Mucosa of rectum (tissue), 2 donors: ENCODE results near the gene KCTD1.

Source experiments
- H3K27ac ChIP-seq, 2 donors: one replicate each; pipeline ENCODE4 v1.7.0; 2013; ENCODE audit warnings: inconsistent platforms in 2 of 2, low read depth in 2 of 2, low read length in 2 of 2
- H3K27me3 ChIP-seq, 2 donors: one replicate each; pipeline ENCODE4 v1.7.0; 2013; ENCODE audit warnings: low read length in 2 of 2; ENCODE audit not compliant: control insufficient read depth in 2 of 2, insufficient read depth in 2 of 2
- H3K36me3 ChIP-seq, 2 donors: one replicate each; pipeline ENCODE4 v1.7.0; 2013; ENCODE audit warnings: low read length in 2 of 2; ENCODE audit not compliant: control insufficient read depth in 2 of 2, insufficient read depth in 2 of 2
- H3K4me1 ChIP-seq, 2 donors: one replicate each; pipeline ENCODE4 v1.7.0; 2013; ENCODE audit warnings: low read length in 2 of 2, mild to moderate bottlenecking in 1 of 2; ENCODE audit not compliant: control insufficient read depth in 2 of 2, insufficient read depth in 2 of 2
- H3K4me3 ChIP-seq, 2 donors: one replicate each; pipeline ENCODE4 v1.7.0; 2013; ENCODE audit warnings: low read length in 2 of 2
- H3K9ac ChIP-seq, 2 donors: one replicate each; pipeline ENCODE4 v1.7.0; 2013; ENCODE audit warnings: low read length in 2 of 2, low read depth in 1 of 2, mild to moderate bottlenecking in 1 of 2
- H3K9me3 ChIP-seq, 2 donors: one replicate each; pipeline ENCODE4 v1.7.0; 2013; ENCODE audit warnings: low read length in 2 of 2; ENCODE audit not compliant: control insufficient read depth in 2 of 2
- donor health status: healthy.
- donor health status: Normal muscosa, but diverticular disease.

KCTD1 gene

DNA sequence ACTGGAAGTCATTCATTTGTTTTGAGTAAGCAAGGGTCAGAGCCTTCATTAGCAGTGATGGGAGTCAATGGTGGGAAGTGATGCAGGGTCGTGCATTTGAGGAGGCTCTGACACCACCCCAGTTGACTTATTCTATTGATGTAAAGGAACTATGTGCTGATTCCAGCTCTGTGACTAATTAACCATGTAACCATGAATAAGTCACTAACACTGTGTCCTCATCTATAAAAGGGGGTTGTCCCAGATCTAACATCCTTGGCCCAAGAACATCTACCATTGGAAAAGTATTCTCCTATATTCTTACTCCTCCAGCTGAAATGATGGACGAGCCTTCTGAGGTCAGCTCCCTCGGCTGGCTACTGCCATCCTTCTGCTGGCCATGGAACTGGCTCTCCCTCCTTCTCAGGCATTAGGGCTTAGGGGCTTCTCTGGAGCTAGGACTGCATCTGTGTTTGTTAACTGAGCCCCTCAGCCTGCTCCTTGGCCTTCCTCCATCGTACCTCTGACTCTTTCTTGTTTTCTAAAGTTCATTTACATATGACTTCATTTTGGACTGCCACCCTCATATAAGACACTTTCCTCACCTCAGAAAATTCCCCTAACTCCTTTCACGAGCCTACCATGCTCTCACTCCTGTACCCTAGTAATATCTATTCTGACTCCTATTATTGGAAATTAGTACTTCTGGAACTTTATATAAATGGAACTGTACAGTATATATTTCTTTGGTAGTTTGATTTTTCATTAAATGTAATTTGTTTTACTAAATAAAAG, 115.5 kb downstream of the KCTD1 start:
- H3K4me1 ChIP-seq = no peaks in the 10 kb centered on the region
- no peak overlapping the region for H3K4me3 ChIP-seq
- H3K36me3 ChIP-seq = no peaks in the 10 kb centered on the region
- H3K9me3 ChIP-seq = no peaks in the 10 kb centered on the region
- no peaks in the 10 kb centered on the region for H3K27me3 ChIP-seq
- H3K27ac ChIP-seq = no peak overlapping the region
- H3K9ac ChIP-seq = no peak overlapping the region

DNA sequence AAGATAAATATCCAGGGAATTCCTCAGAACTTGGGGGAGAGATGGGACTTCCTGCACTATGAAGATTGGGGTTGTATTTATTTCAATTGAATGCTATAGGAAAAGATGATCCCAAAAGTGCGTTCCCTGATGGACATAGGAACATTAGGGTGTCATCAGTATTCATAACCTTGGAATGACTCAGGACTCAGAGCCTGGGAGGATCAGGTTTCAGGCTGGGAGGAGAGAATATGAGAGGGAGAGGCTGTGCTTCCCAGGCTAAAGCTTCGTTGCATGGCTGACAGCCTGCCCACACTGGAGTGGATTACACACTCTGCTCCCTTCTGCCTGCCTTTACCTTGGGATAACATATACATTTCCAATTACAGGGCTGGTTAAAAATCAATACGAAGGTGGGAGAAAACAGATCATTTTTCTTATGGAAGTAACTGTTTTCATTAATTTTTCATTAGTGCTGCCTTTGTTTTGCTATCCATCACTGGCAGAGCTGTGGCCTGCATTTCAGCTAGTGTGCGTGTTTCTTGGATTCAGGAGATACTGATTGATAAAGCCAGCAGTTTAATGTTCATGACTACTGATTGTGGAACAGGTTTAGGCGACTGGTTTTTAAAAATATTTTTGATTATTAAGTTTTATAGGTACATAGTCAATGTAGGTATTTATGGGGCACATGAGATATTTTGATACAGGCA, 118.7 kb downstream of the KCTD1 start:
- Histone ChIP-seq H3K9me3 (no peaks in the 10 kb centered on the region), H3K9ac (no peak overlapping the region), H3K27me3 (no peaks in the 10 kb centered on the region), H3K4me1 (no peaks in the 10 kb centered on the region), H3K27ac (no peak overlapping the region), H3K36me3 (no peaks in the 10 kb centered on the region), H3K4me3 (no peak overlapping the region)

DNA sequence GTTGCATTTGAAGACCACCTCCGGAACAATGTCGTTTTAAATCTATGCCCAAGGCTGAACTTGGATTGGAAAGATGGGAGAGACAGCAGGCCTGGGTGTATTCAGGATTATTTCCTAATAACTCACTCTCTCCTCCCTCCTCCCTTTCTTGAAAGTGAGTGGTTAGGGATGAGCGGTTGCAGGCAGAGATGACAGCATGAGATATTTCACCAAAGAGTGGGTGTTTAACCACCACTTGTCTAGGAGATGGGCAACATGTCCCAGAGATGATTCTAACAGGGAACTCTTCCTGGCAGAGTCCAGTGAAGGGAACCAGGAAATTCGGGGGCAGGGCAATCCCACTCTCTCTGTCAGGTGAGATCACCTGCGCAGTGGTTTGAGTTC, 123.2 kb downstream of the KCTD1 start:
- Histone ChIP-seq H3K27me3 (no peaks in the 10 kb centered on the region), H3K9ac (no peak overlapping the region), H3K4me3 (no peak overlapping the region), H3K4me1 (no peaks in the 10 kb centered on the region), H3K9me3 (no peaks in the 10 kb centered on the region), H3K27ac (no peak overlapping the region), H3K36me3 (no peaks in the 10 kb centered on the region)

DNA sequence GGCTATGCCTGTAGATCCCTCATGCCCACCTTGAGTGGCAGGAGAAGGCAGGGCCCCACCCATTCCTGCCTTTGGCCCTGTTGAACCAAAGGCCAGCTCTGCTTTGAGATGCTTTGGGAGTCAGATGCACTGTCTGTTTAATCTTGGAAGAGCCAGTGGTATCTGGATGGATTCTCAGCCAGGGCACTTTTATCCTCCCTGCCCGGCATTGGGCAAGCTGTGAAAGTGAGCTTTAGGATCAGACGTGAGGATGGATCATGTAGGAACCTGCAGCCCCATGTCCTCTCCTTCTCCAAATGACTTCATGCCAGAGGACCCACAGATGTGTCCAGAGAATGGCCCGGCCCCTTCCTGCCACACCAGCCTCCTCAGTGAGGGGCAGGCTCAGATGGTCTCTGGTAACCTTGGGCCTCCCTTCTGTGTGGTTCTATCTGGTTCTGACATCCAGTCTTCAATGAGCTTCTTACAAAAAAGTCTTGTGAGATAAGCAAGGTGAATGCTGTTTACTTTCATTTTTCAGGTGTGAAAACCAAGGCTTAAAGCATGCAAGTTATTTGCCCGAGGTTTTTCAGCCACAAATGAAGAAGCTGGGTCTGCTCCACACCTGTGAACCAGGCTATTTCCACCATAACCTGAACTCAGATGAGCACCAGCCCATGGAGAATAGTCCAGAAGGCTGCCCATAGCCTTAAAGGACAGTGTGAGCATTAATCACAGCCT, 123.8 kb downstream of the KCTD1 start:
- Histone ChIP-seq H3K9ac (no peak overlapping the region), H3K4me3 (no peak overlapping the region), H3K9me3 (no peaks in the 10 kb centered on the region), H3K27ac (no peak overlapping the region), H3K36me3 (no peaks in the 10 kb centered on the region), H3K27me3 (no peaks in the 10 kb centered on the region), H3K4me1 (no peaks in the 10 kb centered on the region)

DNA sequence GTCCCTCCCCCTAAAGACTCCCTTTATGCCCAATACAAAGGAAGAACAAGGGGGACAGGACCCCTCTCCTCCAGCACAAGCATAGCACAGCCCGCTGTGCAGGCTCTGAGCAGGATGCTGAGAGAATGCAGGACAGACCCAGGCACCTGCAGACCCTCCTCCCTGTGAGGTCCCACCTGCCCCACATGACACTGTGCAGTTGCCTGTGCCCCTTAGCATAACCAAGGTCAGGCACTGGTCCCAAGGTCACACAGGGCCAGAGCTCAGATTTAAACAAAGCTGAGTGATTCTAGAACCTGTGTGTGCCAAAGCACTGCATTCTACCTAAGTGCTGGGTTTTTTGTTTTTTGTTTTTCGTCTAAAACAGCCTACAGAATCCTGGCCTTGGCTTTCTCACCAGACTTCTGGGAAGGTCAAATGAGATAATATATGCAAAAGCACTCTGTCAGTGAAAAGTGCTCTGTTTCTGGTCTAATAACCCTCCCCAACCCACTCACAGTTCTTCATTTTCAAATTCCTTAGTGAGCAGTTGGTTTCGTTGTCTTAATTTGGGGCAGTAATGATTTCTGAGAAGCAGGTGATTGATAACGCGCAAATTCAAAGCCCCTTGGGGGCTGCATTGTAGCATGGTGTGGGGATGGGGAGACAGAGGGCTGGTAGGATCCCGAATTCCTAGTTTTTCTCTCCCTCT, 125.7 kb downstream of the KCTD1 start:
- no peaks in the 10 kb centered on the region for H3K4me1 ChIP-seq
- no peak overlapping the region for H3K9ac ChIP-seq
- no peak overlapping the region for H3K27ac ChIP-seq
- no peaks in the 10 kb centered on the region for H3K9me3 ChIP-seq
- H3K4me3 ChIP-seq = no peak overlapping the region
- H3K27me3 ChIP-seq = no peaks in the 10 kb centered on the region
- no peaks in the 10 kb centered on the region for H3K36me3 ChIP-seq

DNA sequence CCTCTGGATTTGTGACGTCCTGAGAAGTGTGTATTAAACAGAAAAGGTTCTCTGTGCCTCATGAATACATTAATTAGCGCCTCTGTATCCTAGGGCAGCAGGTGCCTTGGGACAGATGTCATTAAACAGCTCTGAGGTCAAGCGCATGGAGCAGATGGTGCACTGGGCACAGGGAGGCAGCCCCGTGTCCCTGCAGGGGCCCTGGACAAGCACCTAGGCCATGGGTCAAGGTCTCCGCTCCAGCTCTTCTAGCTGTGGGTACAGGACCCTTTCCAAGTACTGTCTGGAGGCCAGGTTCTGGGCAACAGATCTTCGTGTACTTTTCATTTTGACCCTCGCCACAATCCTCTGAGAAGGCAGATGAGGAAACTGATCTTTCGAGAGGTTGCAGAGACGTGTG, 126.4 kb downstream of the KCTD1 start:
- H3K9ac ChIP-seq = no peak overlapping the region
- H3K27ac ChIP-seq = no peak overlapping the region
- H3K27me3 ChIP-seq = no peaks in the 10 kb centered on the region
- no peaks in the 10 kb centered on the region for H3K36me3 ChIP-seq
- H3K9me3 ChIP-seq = no peaks in the 10 kb centered on the region
- no peak overlapping the region for H3K4me3 ChIP-seq
- H3K4me1 ChIP-seq = no peaks in the 10 kb centered on the region

DNA sequence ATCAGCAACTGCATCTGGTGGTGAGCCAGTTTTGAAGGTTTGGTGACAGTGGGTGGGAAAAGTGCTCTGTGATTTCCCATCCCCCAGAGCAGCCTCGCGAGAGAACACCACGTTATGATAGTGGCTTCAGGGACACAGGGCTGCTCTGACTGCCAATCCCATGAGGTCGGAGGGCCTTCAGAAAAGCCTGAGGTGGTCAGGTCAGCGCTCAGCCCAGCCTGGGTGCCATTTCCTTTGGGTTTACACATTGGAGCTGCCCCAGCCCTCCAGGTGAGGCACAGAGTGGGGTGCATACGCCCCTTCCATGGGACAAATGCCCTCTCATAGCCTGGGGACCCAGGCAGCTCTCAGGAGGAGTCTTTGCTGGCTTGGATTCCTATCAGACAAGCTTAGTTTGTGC, 126.8 kb downstream of the KCTD1 start:
- Histone ChIP-seq H3K27me3 (no peaks in the 10 kb centered on the region), H3K4me3 (no peak overlapping the region), H3K27ac (no peak overlapping the region), H3K9me3 (no peaks in the 10 kb centered on the region), H3K9ac (no peak overlapping the region), H3K4me1 (no peaks in the 10 kb centered on the region), H3K36me3 (no peaks in the 10 kb centered on the region)

DNA sequence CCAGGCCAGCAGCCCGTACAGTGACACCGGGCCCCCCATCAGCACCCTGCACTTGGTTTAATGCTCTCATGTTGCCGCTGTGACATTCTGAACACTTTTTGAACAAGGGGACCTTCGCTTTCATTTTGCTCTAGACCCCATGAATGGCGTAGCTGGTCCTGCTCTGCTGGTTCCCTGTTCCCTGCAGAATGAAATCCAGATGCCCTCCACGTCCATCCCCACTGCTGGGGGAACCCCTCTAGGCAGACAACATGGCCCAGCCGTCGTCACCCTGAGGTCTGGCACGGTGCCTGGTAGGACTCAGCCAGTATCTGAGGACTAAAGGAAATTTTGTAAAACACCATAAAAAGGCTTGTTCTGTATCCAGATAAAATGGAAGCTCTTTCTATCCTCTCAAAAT, 128.6 kb downstream of the KCTD1 start:
- H3K4me3 ChIP-seq = no peak overlapping the region
- no peaks in the 10 kb centered on the region for H3K36me3 ChIP-seq
- no peaks in the 10 kb centered on the region for H3K4me1 ChIP-seq
- H3K9me3 ChIP-seq = no peaks in the 10 kb centered on the region
- no peaks in the 10 kb centered on the region for H3K27me3 ChIP-seq
- H3K9ac ChIP-seq = no peak overlapping the region
- H3K27ac ChIP-seq = no peak overlapping the region

DNA sequence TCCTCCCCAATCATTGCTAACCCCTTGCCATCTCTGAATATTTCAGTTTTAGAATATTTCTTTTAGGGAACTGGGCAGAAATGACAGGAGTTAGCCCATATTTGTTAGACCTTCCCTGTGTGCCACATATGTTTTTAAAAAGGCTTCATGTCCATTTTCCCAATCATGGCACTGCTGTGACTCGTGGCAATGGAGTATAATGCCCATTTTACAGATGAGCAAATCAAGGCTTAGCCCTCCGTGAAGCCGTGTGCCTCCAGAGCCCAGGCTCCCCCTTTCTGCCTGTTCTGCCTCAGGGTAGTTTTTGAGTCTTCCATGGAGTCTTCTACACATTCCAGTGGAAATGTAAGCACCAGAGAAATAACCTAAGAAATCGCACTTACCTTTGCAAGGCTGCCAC, 130.1 kb downstream of the KCTD1 start:
- no peaks in the 10 kb centered on the region for H3K4me1 ChIP-seq
- H3K9me3 ChIP-seq = no peaks in the 10 kb centered on the region
- no peak overlapping the region for H3K9ac ChIP-seq
- H3K27ac ChIP-seq = no peak overlapping the region
- H3K36me3 ChIP-seq = no peaks in the 10 kb centered on the region
- no peak overlapping the region for H3K4me3 ChIP-seq
- no peaks in the 10 kb centered on the region for H3K27me3 ChIP-seq

DNA sequence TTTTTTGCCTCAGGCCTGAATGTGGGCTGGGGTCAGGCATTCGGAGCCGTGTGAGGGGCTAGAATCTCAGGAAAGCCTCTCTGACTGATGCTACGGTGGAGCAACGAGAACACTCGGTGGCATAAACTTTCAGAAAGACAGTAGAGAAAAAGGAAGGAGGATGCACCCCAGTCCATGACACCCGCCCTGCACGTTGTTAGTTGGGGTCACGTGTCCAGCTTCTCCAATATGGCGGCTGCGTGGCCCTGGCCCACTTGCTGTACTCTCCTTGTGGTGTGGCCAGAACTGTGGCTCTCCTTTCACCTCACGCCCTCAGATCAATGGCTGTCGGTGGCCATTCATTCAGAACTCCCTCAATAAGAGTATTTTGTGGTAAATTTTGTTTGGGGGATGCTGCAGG, 131.2 kb downstream of the KCTD1 start:
- no peaks in the 10 kb centered on the region for H3K27me3 ChIP-seq
- H3K9ac ChIP-seq = no peak overlapping the region
- no peak overlapping the region for H3K4me3 ChIP-seq
- H3K27ac ChIP-seq = no peak overlapping the region
- no peaks in the 10 kb centered on the region for H3K36me3 ChIP-seq
- H3K9me3 ChIP-seq = no peaks in the 10 kb centered on the region
- no peaks in the 10 kb centered on the region for H3K4me1 ChIP-seq
